Liver (tissue), 3 donors: Measurements from ENCODE around the gene MMP25.
A peak's percentile ranks its signal among the peaks of the same experiment; 100 is the strongest.

Experiments
- CTCF ChIP-seq: fragments of 150-350 bp; IDR thresholded peaks from 2 replicates; pipeline ENCODE4 v1.5.1; 2017; ENCODE audit warnings: improper control_type of control experiment, low read depth, low read length; ENCODE audit not compliant: missing input control
- MAX ChIP-seq: IDR thresholded peaks from 2 replicates; pipeline ENCODE4 v1.6.1; 2016; ENCODE audit warnings: antibody characterized with exemption
- TAF1 ChIP-seq: conservative IDR thresholded peaks from 2 replicates; pipeline ENCODE4 v1.6.1; 2016; ENCODE audit warnings: antibody characterized with exemption, mild to moderate bottlenecking
- donor health status: healthy.
- donor health status: healthy.

- peak; percentile 37 for TF ChIP-seq CTCF
- no peak for TF ChIP-seq MAX
- TF ChIP-seq TAF1 = no peak
Observed at GRCh38 chr16:3094289-3095027, 48.1 kb downstream of the MMP25 start.
